Effector memory CD4-positive, alpha-beta T cell (primary cell): ENCODE data around the gene ARHGEF17.
"Not testable (repeated sequence)": the region's sequence is repeated elsewhere in the genome, so short reads cannot be mapped to it uniquely, and the experiment has no call there.

Experiments
- DNase-seq, 3 donors: peaks; one replicate each; pipeline ENCODE4 v3.0.0-alpha.2; 2020
- H3K27ac ChIP-seq: 2 replicates; pipeline ENCODE4 v1.7.0; 2013; ENCODE audit warnings: mild to moderate bottlenecking, low read length, moderate library complexity; ENCODE audit not compliant: insufficient read depth, poor library complexity, severe bottlenecking
- H3K27me3 ChIP-seq: replicated peaks from 2 replicates; pipeline ENCODE4 v1.7.0; 2013; ENCODE audit warnings: mild to moderate bottlenecking, low read length; ENCODE audit not compliant: insufficient read depth, control insufficient read depth, poor library complexity, severe bottlenecking
- H3K36me3 ChIP-seq: 2 replicates; pipeline ENCODE4 v1.7.0; 2013; ENCODE audit warnings: mild to moderate bottlenecking, low read length, moderate library complexity; ENCODE audit not compliant: control insufficient read depth, insufficient read depth
- H3K4me1 ChIP-seq: 2 replicates; pipeline ENCODE4 v1.7.0; 2013; ENCODE audit warnings: low read length, mild to moderate bottlenecking; ENCODE audit not compliant: control insufficient read depth, insufficient read depth, poor library complexity, severe bottlenecking
- H3K4me3 ChIP-seq: 2 replicates; pipeline ENCODE4 v1.7.0; 2013; ENCODE audit warnings: low read length, low read depth, mild to moderate bottlenecking; ENCODE audit not compliant: insufficient read depth, poor library complexity, severe bottlenecking
- H3K9me3 ChIP-seq: 2 replicates; pipeline ENCODE4 v1.7.0; 2013; ENCODE audit warnings: mild to moderate bottlenecking, low read length, moderate library complexity; ENCODE audit not compliant: control insufficient read depth

Gene ARHGEF17

DNA sequence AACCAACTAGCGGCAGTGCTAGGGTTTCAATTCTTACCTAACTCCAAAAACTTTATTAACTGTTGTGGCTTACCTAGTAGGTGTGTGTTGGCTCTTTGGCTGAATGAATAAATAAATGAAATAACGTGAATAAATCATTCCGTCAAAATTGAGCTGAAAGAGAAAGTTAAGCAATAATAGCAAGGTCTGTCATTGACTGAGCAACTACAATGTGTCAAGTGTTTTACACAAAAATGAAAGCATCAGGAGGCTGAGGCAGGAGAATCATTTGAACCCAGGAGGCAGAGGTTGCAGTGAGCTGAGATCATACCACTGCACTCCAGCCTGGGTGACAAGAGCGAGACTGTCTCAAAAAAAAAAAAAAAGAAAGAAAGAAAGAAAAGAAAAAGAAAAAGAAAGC lies 33.9 kb upstream of the ARHGEF17 start:
- H3K4me1 ChIP-seq, H3K27ac ChIP-seq, H3K36me3 ChIP-seq, H3K9me3 ChIP-seq, DNase-seq, H3K4me3 ChIP-seq, H3K27me3 ChIP-seq: not testable (repeated sequence)

DNA sequence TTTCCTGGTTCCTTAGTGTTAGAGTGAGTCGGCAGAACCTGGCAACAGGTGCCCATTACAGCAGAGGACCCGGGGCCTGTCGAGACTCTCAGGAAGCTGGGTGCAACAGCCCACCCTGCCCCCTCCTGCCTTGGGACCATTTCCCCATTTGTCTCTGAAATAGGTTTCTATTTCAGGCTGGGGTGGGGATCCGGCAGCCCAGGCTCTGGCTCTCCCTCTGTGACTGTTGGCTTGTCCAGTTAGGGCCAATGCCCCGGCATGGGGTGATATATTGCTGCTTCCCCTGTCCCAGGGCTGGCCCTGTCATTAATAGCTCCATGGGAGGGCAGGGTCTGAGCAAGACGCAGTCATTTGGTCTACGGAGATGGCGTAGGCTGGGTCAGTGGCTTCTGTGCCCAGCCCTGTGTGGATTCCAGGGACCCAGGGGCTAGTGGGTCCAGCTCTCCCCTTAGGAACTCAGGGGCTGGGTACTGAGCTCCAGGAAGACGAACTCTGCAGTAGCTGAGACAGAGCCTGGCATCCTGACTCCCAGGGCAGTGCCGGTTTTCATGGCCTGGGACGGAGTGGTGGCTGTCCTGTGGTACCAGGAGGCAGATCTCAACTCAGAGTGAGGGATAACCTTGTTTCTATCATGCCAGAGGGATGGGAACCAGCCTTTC lies 33.2 kb upstream of the ARHGEF17 start:
- H3K4me1 ChIP-seq = no peaks in the 10 kb centered on the region
- H3K27ac ChIP-seq = no peak overlapping the region
- peaks cover 4% of the 10 kb centered on the region for H3K27me3 ChIP-seq
- no peak for DNase-seq
- no peaks in the 10 kb centered on the region for H3K36me3 ChIP-seq
- no peak overlapping the region for H3K4me3 ChIP-seq
- no peaks in the 10 kb centered on the region for H3K9me3 ChIP-seq

DNA sequence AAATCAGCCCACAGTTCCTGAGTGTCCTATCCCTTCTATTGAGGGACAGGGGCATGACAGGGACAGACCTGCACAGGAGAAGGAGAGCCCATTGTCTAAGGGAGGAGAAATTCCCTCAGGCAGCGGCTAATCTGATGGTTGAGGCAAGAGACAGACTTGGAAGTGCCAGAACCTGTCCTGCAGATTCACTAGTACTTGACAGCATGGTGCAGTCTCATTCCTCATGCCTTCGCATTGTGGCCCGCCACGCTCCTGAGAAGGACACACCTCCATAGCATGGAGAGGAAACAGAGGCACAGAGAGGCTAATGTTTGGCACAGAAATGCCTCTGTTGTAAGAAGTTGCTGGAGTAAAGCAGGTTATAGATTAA lies 32.7 kb upstream of the ARHGEF17 start:
- Histone ChIP-seq H3K4me3 (no peak overlapping the region), H3K27ac (no peak overlapping the region), H3K4me1 (no peaks in the 10 kb centered on the region)

DNA sequence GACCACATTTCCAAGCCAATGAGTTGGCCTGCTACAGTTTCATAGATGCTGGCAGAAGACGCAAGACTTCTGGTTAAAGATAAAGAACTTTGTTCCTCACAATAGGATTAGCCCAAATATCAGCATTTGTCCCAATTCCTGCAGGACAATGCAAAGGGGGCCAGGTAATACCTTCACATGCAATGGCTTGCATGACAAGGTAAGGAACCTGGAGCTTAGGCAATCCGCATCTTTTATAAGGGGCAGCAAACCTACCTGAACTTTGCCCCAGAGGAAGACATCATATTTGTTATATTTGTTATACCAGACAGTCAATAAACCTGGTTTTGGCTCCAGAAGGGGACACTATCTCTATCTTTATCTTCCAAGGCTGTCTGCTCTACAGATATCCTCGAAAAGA lies 30.6 kb upstream of the ARHGEF17 start:
- Histone ChIP-seq H3K27ac (no peak overlapping the region), H3K27me3 (peaks cover 4% of the 10 kb centered on the region), H3K9me3 (no peaks in the 10 kb centered on the region), H3K36me3 (no peaks in the 10 kb centered on the region), H3K4me1 (no peaks in the 10 kb centered on the region), H3K4me3 (no peak overlapping the region)
- no peak for DNase-seq

More for the DNA sequence above, 32.7 kb upstream of the ARHGEF17 start:
- no peak for DNase-seq
- H3K27me3 ChIP-seq = peaks cover 4% of the 10 kb centered on the region
- no peaks in the 10 kb centered on the region for H3K36me3 ChIP-seq
- H3K9me3 ChIP-seq = no peaks in the 10 kb centered on the region

DNA sequence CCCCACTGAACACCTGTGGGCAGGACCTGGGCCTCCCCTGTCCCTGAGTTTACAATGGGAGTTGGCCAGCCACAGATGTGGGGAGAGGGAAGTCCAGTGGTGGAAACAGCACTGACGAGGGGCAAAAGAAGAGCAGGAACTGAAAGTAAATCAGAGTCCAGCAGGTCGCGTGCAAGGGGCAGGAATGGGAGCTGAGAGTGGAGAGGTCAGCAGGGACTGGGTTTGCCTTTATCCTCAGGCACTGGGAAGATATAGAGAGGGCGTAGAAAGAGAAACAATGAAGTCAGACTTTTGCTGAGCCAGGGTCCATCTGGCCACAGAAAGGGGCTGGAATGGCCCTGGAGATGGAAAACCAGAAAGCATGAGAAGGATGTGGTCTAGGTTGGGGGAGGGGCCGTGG lies 27.4 kb upstream of the ARHGEF17 start:
- no peaks in the 10 kb centered on the region for H3K36me3 ChIP-seq
- no peak overlapping the region for H3K4me3 ChIP-seq
- H3K9me3 ChIP-seq = no peaks in the 10 kb centered on the region
- H3K27ac ChIP-seq = no peak overlapping the region
- H3K27me3 ChIP-seq = no peaks in the 10 kb centered on the region
- no peak for DNase-seq
- H3K4me1 ChIP-seq = no peaks in the 10 kb centered on the region

DNA sequence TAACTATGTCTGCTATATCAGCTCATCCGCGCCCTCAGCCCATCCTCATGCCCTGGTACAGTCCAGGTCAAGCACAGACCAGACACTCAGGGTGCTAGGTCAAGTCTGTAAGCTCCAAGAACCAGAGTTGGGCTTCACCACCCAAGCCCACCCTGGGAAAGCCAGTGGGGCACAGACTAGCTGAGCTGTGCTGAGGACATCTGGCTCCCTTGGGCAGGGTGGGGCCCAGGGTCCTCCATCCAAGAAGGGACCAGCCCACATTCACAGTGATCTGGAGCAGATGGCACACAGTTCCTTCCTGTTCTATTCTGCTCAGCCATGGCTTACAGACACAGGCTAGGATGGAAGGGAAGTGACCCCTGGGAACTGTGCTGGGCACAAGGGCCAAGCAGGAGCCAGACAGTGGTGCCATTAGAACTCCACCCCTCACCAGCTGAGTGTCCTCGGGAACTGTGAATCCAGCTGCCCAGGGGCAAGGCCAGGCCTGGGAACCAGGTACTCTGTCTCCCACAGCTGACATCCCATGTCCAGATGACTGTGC lies 26.8 kb upstream of the ARHGEF17 start:
- Histone ChIP-seq H3K27ac (no peak overlapping the region), H3K36me3 (no peaks in the 10 kb centered on the region), H3K4me3 (no peak overlapping the region), H3K27me3 (no peaks in the 10 kb centered on the region), H3K4me1 (no peaks in the 10 kb centered on the region), H3K9me3 (no peaks in the 10 kb centered on the region)
- DNase-seq = no peak

DNA sequence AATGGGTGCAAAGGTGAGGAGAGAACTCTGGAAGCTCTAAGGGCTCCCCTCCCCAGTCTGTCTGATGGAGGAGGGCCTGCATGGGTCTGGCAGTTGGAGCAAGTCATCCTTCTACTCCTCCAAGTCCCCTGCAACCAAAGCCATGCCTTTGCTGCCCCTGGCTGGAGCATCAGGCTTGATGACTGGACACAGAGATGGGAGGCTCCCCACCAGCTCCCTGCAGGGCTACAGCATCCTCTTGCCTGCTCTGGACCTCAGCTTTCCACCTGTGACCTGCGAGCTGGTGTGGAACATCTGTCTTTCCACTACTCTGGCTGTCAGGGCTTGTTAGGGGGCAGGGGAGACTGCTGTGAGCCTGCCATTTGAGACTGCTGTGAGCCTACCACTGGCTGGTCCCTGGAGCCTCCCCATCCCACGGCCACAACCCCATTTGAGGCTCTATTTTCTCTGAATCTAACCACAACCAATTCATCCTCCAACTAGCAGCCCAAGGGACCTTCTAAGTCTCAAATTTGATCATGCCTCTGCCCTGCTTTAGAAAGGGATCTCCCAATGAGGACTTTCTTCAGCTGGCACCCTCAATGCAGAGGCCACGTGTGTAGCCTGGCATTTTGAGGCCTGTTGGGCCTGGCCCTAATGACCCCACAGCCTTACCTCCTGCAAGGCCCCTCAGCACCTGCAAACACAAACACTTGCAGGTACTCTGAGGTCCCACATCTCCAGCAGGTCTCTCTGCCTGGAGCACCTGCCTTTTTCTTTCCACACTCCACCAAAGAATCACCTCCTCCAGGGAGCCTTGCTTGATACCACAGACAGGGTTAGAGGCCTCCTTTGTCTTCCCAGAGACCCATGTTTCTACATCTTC lies 26.0 kb upstream of the ARHGEF17 start:
- Histone ChIP-seq H3K4me1 (no peaks in the 10 kb centered on the region), H3K36me3 (no peaks in the 10 kb centered on the region), H3K9me3 (no peaks in the 10 kb centered on the region), H3K27me3 (no peaks in the 10 kb centered on the region), H3K27ac (no peak overlapping the region), H3K4me3 (no peak overlapping the region)
- DNase-seq = no peak

DNA sequence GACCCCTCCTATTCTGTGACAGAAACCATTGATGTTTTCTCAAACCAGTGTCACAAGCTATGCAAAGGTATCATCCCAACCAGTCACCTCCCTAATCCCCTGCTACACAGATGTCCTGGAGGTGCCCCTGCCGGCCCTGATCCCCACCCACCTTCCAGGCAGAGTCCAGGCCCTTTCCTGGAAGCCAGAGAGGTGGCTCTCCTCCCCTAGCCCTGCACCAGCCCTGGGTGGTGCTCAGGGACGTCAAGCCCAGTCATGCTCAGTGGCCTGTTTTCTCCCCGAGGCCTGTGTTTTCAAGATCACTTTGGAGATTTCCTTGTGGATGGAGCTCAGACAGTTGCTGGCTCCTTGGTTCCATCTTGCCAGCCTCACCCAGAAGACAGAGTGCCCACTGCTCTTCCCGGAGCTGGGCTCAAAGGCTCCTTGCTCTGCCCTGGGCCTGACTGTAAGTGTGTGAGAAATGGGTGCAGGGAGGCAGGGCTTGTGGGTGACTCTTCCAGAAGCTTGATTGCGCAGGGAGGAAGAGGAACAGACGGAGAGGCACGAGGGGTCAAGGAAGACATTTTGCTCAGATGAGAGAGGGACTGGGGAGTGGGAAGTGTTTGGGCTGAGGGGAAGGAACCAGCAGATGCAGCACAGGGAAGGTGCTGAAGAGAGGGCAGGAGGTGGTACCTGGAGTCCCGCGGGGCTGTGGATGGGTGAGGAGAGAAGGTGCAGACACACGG lies 24.6 kb upstream of the ARHGEF17 start:
- no peak overlapping the region for H3K27ac ChIP-seq
- H3K36me3 ChIP-seq = no peaks in the 10 kb centered on the region
- H3K9me3 ChIP-seq = no peaks in the 10 kb centered on the region
- H3K4me3 ChIP-seq = no peak overlapping the region
- no peak for DNase-seq
- H3K4me1 ChIP-seq = no peaks in the 10 kb centered on the region
- no peaks in the 10 kb centered on the region for H3K27me3 ChIP-seq

DNA sequence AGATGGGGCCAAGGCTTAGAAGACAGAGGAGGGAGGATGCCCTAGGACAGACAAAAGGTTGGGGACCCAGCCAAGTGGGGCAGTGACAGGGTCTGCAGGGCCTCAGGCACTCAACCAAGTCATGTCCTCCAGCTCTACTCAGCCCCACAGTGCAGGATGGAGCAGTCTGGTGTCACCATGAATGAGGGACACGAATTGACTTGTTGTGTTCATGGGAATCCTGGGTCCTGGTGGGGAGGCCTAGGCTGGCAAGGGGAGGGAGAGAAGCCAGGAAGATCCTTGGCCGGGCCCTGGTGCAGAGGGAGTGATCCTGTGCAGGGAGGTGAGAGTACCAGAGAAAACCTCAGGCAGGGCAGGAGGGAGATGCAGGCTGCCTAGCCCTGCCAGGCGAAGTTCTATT lies 24.0 kb upstream of the ARHGEF17 start:
- no peak overlapping the region for H3K27ac ChIP-seq
- H3K9me3 ChIP-seq = no peaks in the 10 kb centered on the region
- DNase-seq = no peak
- H3K27me3 ChIP-seq = no peaks in the 10 kb centered on the region
- H3K36me3 ChIP-seq = no peaks in the 10 kb centered on the region
- H3K4me1 ChIP-seq = peaks cover 2% of the 10 kb centered on the region
- no peak overlapping the region for H3K4me3 ChIP-seq

DNA sequence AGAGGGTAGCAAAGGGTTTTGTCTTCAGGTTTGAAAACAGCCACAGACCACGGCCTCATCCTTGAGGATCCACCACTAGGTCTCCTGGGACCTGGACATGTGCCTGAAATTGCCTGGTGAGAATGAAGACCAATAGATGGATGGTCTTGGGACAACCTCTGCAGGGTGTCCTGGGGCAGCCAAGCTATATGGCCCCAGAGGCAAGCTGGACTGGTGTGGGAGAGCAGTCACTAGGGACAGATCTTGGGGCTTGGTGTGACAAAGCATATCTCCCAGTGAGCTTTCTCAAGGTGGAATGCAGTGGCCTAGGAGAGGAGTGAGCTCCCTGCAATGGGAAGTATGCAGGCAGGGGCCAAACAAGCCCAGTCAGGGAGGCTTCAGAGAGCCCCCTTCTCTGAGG lies 22.4 kb upstream of the ARHGEF17 start:
- H3K4me1 ChIP-seq = peaks cover 6% of the 10 kb centered on the region
- no peak overlapping the region for H3K4me3 ChIP-seq
- H3K9me3 ChIP-seq = no peaks in the 10 kb centered on the region
- H3K27ac ChIP-seq = no peak overlapping the region
- no peaks in the 10 kb centered on the region for H3K36me3 ChIP-seq
- DNase-seq = no peak
- no peaks in the 10 kb centered on the region for H3K27me3 ChIP-seq
